Neuronal stem cell (in vitro differentiated cells): ENCODE results near the gene MYL2.
A peak's percentile ranks its signal among the peaks of the same experiment; 100 is the strongest.

Experiments
- DNase-seq: peaks from one replicate; pipeline ENCODE4 v3.0.0-alpha.2; 2013; ENCODE audit warnings: low spot score
- H2AFZ ChIP-seq: one replicate; pipeline ENCODE4 v1.6.1; 2013; ENCODE audit warnings: mild to moderate bottlenecking, low read length, inconsistent platforms
- H2AK5ac ChIP-seq: 2 replicates; pipeline ENCODE4 v1.6.1; 2013; ENCODE audit warnings: low read depth, mild to moderate bottlenecking, inconsistent platforms, low read length, moderate library complexity, mixed read lengths
- H2BK120ac ChIP-seq: 2 replicates; pipeline ENCODE4 v1.6.1; 2013; ENCODE audit warnings: low read depth, mild to moderate bottlenecking, inconsistent platforms, low read length, moderate library complexity, mixed read lengths
- H2BK12ac ChIP-seq: one replicate; pipeline ENCODE4 v1.6.1; 2013; ENCODE audit warnings: low read length, inconsistent platforms
- H2BK15ac ChIP-seq: 2 replicates; pipeline ENCODE4 v1.6.1; 2013; ENCODE audit warnings: mild to moderate bottlenecking, low read length, inconsistent platforms, mixed read lengths
- H2BK5ac ChIP-seq: one replicate; pipeline ENCODE4 v1.6.1; 2013; ENCODE audit warnings: inconsistent platforms, mild to moderate bottlenecking, low read length, moderate library complexity
- H3K14ac ChIP-seq: one replicate; pipeline ENCODE4 v1.6.1; 2013; ENCODE audit warnings: low read length, inconsistent platforms
- H3K18ac ChIP-seq: 2 replicates; pipeline ENCODE4 v1.6.1; 2013; ENCODE audit warnings: low read length, inconsistent platforms
- H3K23ac ChIP-seq: 2 replicates; pipeline ENCODE4 v1.6.1; 2013; ENCODE audit warnings: low read depth, mild to moderate bottlenecking, mixed read lengths, low read length, inconsistent platforms; ENCODE audit not compliant: poor library complexity
- H3K27ac ChIP-seq: replicated peaks from 3 replicates; pipeline ENCODE4 v1.5.1; 2013; ENCODE audit warnings: low read length, inconsistent platforms
- H3K27me3 ChIP-seq, 3 experiments: 2 replicates each; pipeline ENCODE4 v1.6.1; 2013; ENCODE audit warnings: low read length in 3 of 3, mild to moderate bottlenecking in 2 of 3, inconsistent platforms in 1 of 3, low read depth in 1 of 3, mixed read lengths in 1 of 3, moderate library complexity in 1 of 3; ENCODE audit not compliant: control insufficient read depth in 3 of 3, insufficient read depth in 3 of 3
- H3K36me3 ChIP-seq, 2 donors: replicated peaks in 1 of 2; 2 replicates each; pipeline ENCODE4 v1.6.1; 2013; ENCODE audit warnings: low read length in 2 of 2; ENCODE audit not compliant: control insufficient read depth in 2 of 2, insufficient read depth in 2 of 2
- H3K4ac ChIP-seq: 2 replicates; pipeline ENCODE4 v1.6.1; 2013; ENCODE audit warnings: inconsistent platforms, mild to moderate bottlenecking, low read length, moderate library complexity
- H3K4me1 ChIP-seq, 2 donors: 1 replicate in 1 of 2; 2 replicates in 1 of 2; pipeline ENCODE4 v1.6.1; 2013; ENCODE audit warnings: low read length in 2 of 2, low read depth in 1 of 2; ENCODE audit not compliant: control insufficient read depth in 2 of 2, insufficient read depth in 1 of 2
- H3K4me2 ChIP-seq: one replicate; pipeline ENCODE4 v1.6.1; 2013; ENCODE audit warnings: mild to moderate bottlenecking, low read length, inconsistent platforms; ENCODE audit not compliant: insufficient read depth, poor library complexity, severe bottlenecking
- H3K4me3 ChIP-seq, 2 donors: 2 replicates each; pipeline ENCODE4 v1.5.1; 2013; ENCODE audit warnings: low read length in 2 of 2, mild to moderate bottlenecking in 2 of 2, inconsistent platforms in 1 of 2, moderate library complexity in 1 of 2
- H3K79me1 ChIP-seq: one replicate; pipeline ENCODE4 v1.6.1; 2013; ENCODE audit warnings: low read depth, mild to moderate bottlenecking, inconsistent platforms, low read length, moderate library complexity
- H3K9ac ChIP-seq: one replicate; pipeline ENCODE4 v1.6.1; 2013; ENCODE audit warnings: mild to moderate bottlenecking, low read depth, low read length, inconsistent platforms; ENCODE audit not compliant: poor library complexity
- H3K9me3 ChIP-seq, 2 donors: replicated peaks in 1 of 2; 2 replicates each; pipeline versions ENCODE3 to v1.6.1; 2013; ENCODE audit warnings: low read length in 2 of 2, mild to moderate bottlenecking in 2 of 2, inconsistent platforms in 1 of 2, low read depth in 1 of 2, mixed read lengths in 1 of 2, moderate library complexity in 1 of 2; ENCODE audit not compliant: control insufficient read depth in 2 of 2, insufficient read depth in 1 of 2
- H4K8ac ChIP-seq: one replicate; pipeline ENCODE4 v1.6.1; 2013; ENCODE audit warnings: low read depth, mild to moderate bottlenecking, inconsistent platforms, low read length, moderate library complexity
- H4K91ac ChIP-seq: one replicate; pipeline ENCODE4 v1.6.1; 2013; ENCODE audit warnings: low read length, low read depth, mild to moderate bottlenecking, inconsistent platforms; ENCODE audit not compliant: poor library complexity
- WGBS, 2 donors: extraction: QIAGEN DNeasy Blood & Tissue Kit; methylation state at CpG; one replicate each; pipeline ENCODE4 v1.1.7; 2013; ENCODE audit warnings: missing lambda C conversion rate in 2 of 2, mixed read lengths in 1 of 2; ENCODE audit not compliant: insufficient read length in 2 of 2, insufficient replicate concordance in 1 of 2; ENCODE audit errors: extremely low coverage in 2 of 2; 5-methylcytosine and 5-hydroxymethylcytosine counted together

The MYL2 gene

GRCh38 chr12:110906985-110907384, 13.4 kb downstream of the MYL2 start:
- DNase-seq = no peak
- H3K14ac ChIP-seq = no peak overlapping the region
- H3K4me2 ChIP-seq = no peak overlapping the region

DNA sequence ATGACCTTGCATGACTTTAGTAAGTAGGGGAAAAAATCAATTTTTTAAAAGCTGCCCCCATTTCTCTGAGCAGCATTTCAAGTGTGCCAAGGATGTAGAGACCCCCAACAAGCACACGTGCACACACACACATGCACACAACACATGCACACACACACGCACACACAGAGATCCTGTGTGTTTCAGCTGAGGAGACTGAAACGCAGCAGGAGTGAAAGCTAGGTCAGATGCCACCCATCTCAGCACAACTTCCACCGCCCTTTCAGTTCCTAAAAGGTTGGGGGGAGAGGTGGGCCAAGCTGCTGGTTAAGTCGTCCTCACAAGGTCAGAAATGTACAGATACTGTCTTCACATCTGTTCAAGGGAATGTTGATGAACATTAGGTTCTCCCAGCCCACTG, 13.9 kb downstream of the MYL2 start:
- no peak overlapping the region for H2BK12ac ChIP-seq
- no peak overlapping the region for H2AK5ac ChIP-seq
- DNase-seq = no peak
- no peaks in the 10 kb centered on the region for H3K36me3 ChIP-seq
- no CpG with 5 or more reads among the region's 5 CpGs for WGBS, 2 donors
- H3K23ac ChIP-seq = no peak overlapping the region
- H2BK15ac ChIP-seq = no peak overlapping the region
- no peak overlapping the region for H2BK5ac ChIP-seq
- no peaks in the 10 kb centered on the region for H3K9me3 ChIP-seq
- H4K91ac ChIP-seq = no peak overlapping the region
- H4K8ac ChIP-seq = no peak overlapping the region
- H2BK120ac ChIP-seq = no peak overlapping the region
- H3K79me1 ChIP-seq = no peaks in the 10 kb centered on the region
- H3K18ac ChIP-seq = no peak overlapping the region
- H3K4me3 ChIP-seq = no peak overlapping the region
- no peak overlapping the region for H2AFZ ChIP-seq
- no peaks in the 10 kb centered on the region for H3K27me3 ChIP-seq
- no peak overlapping the region for H3K27ac ChIP-seq
- H3K4ac ChIP-seq = no peak overlapping the region
- H3K9ac ChIP-seq = no peak overlapping the region
- H3K4me2 ChIP-seq = no peak overlapping the region
- peak overlapping the region; percentile 2 for H3K14ac ChIP-seq
- H3K4me1 ChIP-seq = peaks cover 0 to 4% of the 10 kb centered on the region in 2 donors

More at GRCh38 chr12:110906985-110907384, 13.4 kb downstream of the MYL2 start:
- no peak overlapping the region for H3K23ac ChIP-seq
- H3K27me3 ChIP-seq = no peaks in the 10 kb centered on the region
- no peak overlapping the region for H3K18ac ChIP-seq
- H4K8ac ChIP-seq = no peak overlapping the region
- no peaks in the 10 kb centered on the region for H3K36me3 ChIP-seq
- H3K79me1 ChIP-seq = no peaks in the 10 kb centered on the region
- no peak overlapping the region for H2BK120ac ChIP-seq
- no peaks in the 10 kb centered on the region for H3K9me3 ChIP-seq
- no peak overlapping the region for H2BK15ac ChIP-seq
- WGBS, 2 donors = no CpG with 5 or more reads among the region's 4 CpGs
- no peak overlapping the region for H2AFZ ChIP-seq
- H3K4me3 ChIP-seq = no peak overlapping the region
- H3K4me1 ChIP-seq = peaks cover 0 to 4% of the 10 kb centered on the region in 2 donors
- H3K27ac ChIP-seq = no peak overlapping the region
- H4K91ac ChIP-seq = no peak overlapping the region
- no peak overlapping the region for H3K9ac ChIP-seq
- no peak overlapping the region for H3K4ac ChIP-seq
- no peak overlapping the region for H2AK5ac ChIP-seq
- H2BK12ac ChIP-seq = no peak overlapping the region
- H2BK5ac ChIP-seq = no peak overlapping the region

DNA sequence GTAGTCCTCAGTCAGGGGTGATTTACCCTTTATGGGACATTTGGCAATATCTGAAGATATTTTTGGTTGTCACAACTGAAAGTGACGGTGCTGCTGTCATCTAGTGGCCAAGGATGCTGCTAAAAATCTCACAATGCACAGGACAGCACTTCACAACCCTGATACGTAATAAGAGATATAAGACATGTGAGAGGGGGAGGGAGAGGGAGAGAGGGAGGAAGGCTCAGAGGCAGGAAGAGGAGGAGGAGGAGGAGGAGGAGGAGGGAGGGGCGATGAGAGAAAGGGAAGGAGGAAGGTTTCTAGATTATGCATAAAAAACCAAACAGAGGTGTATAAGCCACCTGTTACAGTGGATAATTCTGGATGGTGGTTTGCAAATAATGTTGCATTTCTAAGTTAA, 14.3 kb downstream of the MYL2 start:
- Histone ChIP-seq H3K27me3 (no peaks in the 10 kb centered on the region), H3K18ac (no peak overlapping the region), H3K14ac (no peak overlapping the region), H4K8ac (no peak overlapping the region), H2BK12ac (no peak overlapping the region), H3K79me1 (no peaks in the 10 kb centered on the region), H2BK120ac (no peak overlapping the region), H3K9ac (no peak overlapping the region), H2AK5ac (no peak overlapping the region), H2BK15ac (no peak overlapping the region), H3K27ac (no peak overlapping the region), H3K9me3 (no peaks in the 10 kb centered on the region), H3K4me3 (no peak overlapping the region), H4K91ac (no peak overlapping the region), H3K36me3 (no peaks in the 10 kb centered on the region), H3K4me1 (peaks cover 0 to 4% of the 10 kb centered on the region in 2 donors), H3K23ac (no peak overlapping the region), H2AFZ (no peak overlapping the region), H2BK5ac (no peak overlapping the region), H3K4ac (no peak overlapping the region), H3K4me2 (no peak overlapping the region)
- WGBS, 2 donors = no CpG with 5 or more reads among the region's 3 CpGs
- DNase-seq = no peak

GRCh38 chr12:110903511-110903910, 16.9 kb downstream of the MYL2 start:
- Histone ChIP-seq H3K79me1 (no peaks in the 10 kb centered on the region), H2BK5ac (no peak overlapping the region), H3K14ac (no peak overlapping the region), H3K18ac (no peak overlapping the region), H3K36me3 (no peaks in the 10 kb centered on the region), H2AK5ac (no peak overlapping the region), H3K27ac (no peak overlapping the region), H2BK120ac (no peak overlapping the region), H2AFZ (no peak overlapping the region), H3K9ac (no peak overlapping the region), H3K4me3 (no peak overlapping the region), H3K27me3 (no peaks in the 10 kb centered on the region), H3K4me1 (peaks cover 0 to under 1% of the 10 kb centered on the region in 2 donors), H4K91ac (no peak overlapping the region), H3K9me3 (peaks cover 0 to 2% of the 10 kb centered on the region in 2 donors), H3K4me2 (no peak overlapping the region), H3K23ac (no peak overlapping the region), H2BK12ac (no peak overlapping the region), H2BK15ac (no peak overlapping the region), H3K4ac (no peak overlapping the region), H4K8ac (no peak overlapping the region)
- no CpG with 5 or more reads among the region's 4 CpGs for WGBS, 2 donors
- no peak for DNase-seq
